BE2C (cell line): Measurements from ENCODE around the gene UPK3A.
A peak's percentile ranks its signal among the peaks of the same experiment; 100 is the strongest.

Experiments
- DNase-seq: peaks from one replicate; pipeline ENCODE4 v3.0.0-alpha.2; 2020
- H3K27me3 ChIP-seq: fragments of 250-450 bp; sonication (Bioruptor Pico); 2 replicates; pipeline ENCODE4 v1.5.1; 2020; ENCODE audit warnings: mild to moderate bottlenecking
- H3K36me3 ChIP-seq: fragments of 250-450 bp; sonication (Bioruptor Pico); 2 replicates; pipeline ENCODE4 v1.5.1; 2020; ENCODE audit warnings: mild to moderate bottlenecking
- H3K4me1 ChIP-seq: fragments of 250-450 bp; sonication (Bioruptor Pico); 2 replicates; pipeline ENCODE4 v1.5.1; 2020
- H3K4me3 ChIP-seq: 2 replicates; pipeline ENCODE4 v1.5.1; 2011; ENCODE audit warnings: low read depth, low read length
- H3K9me3 ChIP-seq: fragments of 250-450 bp; sonication (Bioruptor Pico); 2 replicates; pipeline ENCODE4 v1.5.1; 2020
- CTCF ChIP-seq: IDR thresholded peaks from 2 replicates; pipeline ENCODE4 v1.5.1; 2012; ENCODE audit warnings: mild to moderate bottlenecking, low read depth, low read length

The UPK3A gene

GRCh38 chr22:45340323-45340722, 55.6 kb downstream of the UPK3A start:
- peaks cover 55% of the 10 kb centered on the region for H3K36me3 ChIP-seq
- DNase-seq, result no peak
- no peaks in the 10 kb centered on the region for H3K27me3 ChIP-seq
- no peaks in the 10 kb centered on the region for H3K4me1 ChIP-seq
- H3K4me3 ChIP-seq, result no peak overlapping the region
- no peak for TF ChIP-seq CTCF
- no peaks in the 10 kb centered on the region for H3K9me3 ChIP-seq

GRCh38 chr22:45341498-45341897, 56.7 kb downstream of the UPK3A start:
- no peak for DNase-seq
- no peaks in the 10 kb centered on the region for H3K4me1 ChIP-seq
- no peak overlapping the region for H3K4me3 ChIP-seq
- H3K27me3 ChIP-seq, result no peaks in the 10 kb centered on the region
- no peaks in the 10 kb centered on the region for H3K9me3 ChIP-seq
- no peak for TF ChIP-seq CTCF
- H3K36me3 ChIP-seq, result peaks cover 44% of the 10 kb centered on the region

- Histone ChIP-seq H3K9me3 (no peaks in the 10 kb centered on the region), H3K36me3 (peaks cover 36% of the 10 kb centered on the region)
Observed at GRCh38 chr22:45343143-45343542, 58.4 kb downstream of the UPK3A start.

GRCh38 chr22:45344334-45344733, 59.6 kb downstream of the UPK3A start:
- DNase-seq, result peak; percentile 19
- Histone ChIP-seq H3K27me3 (no peaks in the 10 kb centered on the region), H3K4me3 (no peak overlapping the region), H3K36me3 (peaks cover 36% of the 10 kb centered on the region), H3K9me3 (no peaks in the 10 kb centered on the region), H3K4me1 (no peaks in the 10 kb centered on the region)
- peak; percentile 30 for TF ChIP-seq CTCF

More at GRCh38 chr22:45343143-45343542, 58.4 kb downstream of the UPK3A start:
- Histone ChIP-seq H3K4me1 (no peaks in the 10 kb centered on the region), H3K4me3 (no peak overlapping the region), H3K27me3 (no peaks in the 10 kb centered on the region)
- no peak for DNase-seq
- TF ChIP-seq CTCF, result no peak
